Thyroid gland (tissue), 4 donors: Measurements from ENCODE around the gene PCCA. TPM values are rescaled to one million over a fixed set of nuclear protein-coding genes. Genes with fewer than 3 reads are reported as not detected.
"Not testable (repeated sequence)": the region's sequence is repeated elsewhere in the genome, so short reads cannot be mapped to it uniquely, and the experiment has no call there.

Experiments
- DNase-seq, 2 donors: peaks; one replicate each; pipeline ENCODE4 v3.0.0-alpha.2; 2019
- H3K27ac ChIP-seq, 3 donors: fragments of 200-600 bp; sonication (generic); 1 replicate in 2 of 3; 2 replicates in 1 of 3; pipeline ENCODE4 v1.5.1; 2016 to 2019; ENCODE audit warnings: mild to moderate bottlenecking in 1 of 3, moderate library complexity in 1 of 3
- H3K27me3 ChIP-seq: fragments of 200-600 bp; sonication (generic); one replicate; pipeline ENCODE4 v1.5.1; 2019
- H3K36me3 ChIP-seq, 2 donors: fragments of 200-600 bp; sonication (generic); one replicate each; pipeline ENCODE4 v1.5.1; 2016 to 2019
- H3K4me1 ChIP-seq, 2 donors: fragments of 200-600 bp; sonication (generic); one replicate each; pipeline ENCODE4 v1.5.1; 2017 to 2019
- H3K4me3 ChIP-seq, 3 donors: fragments of 200-600 bp; sonication (generic); replicated peaks in 1 of 3; 1 replicate in 2 of 3; 2 replicates in 1 of 3; pipeline ENCODE4 v1.5.1; 2016; ENCODE audit warnings: mild to moderate bottlenecking in 1 of 3
- H3K9me3 ChIP-seq: fragments of 200-600 bp; sonication (generic); one replicate; pipeline ENCODE4 v1.5.1; 2017
- POLR2A ChIP-seq, 2 donors: fragments of 450-650 bp; IDR thresholded peaks; one replicate each; pipeline ENCODE4 v1.6.1; 2017; ENCODE audit warnings: antibody characterized with exemption in 2 of 2, mild to moderate bottlenecking in 2 of 2, moderate library complexity in 1 of 2
- WGBS, 2 donors: methylation state at CpG; one replicate each; pipeline ENCODE4 v1.1.5; 2017; 5-methylcytosine and 5-hydroxymethylcytosine counted together
- intact Hi-C: fragments of 100-400 bp; cut with DNase I; formaldehyde crosslinking; loops from one replicate; pipeline ENCODE4 v1.15.1; 2023
- total RNA-seq, 4 donors: library from RNA; depleted of rRNA; stranded (reverse); fragments of >200 nt; gene quantifications; one replicate each; pipeline ENCODE4 v1.2.3, GENCODE V29; 2016
- TF ChIP-seq, protein P1 (sequence below), 6 experiments: fragments of 200-600 bp in 3 of 6; fragments of 450-650 bp in 3 of 6; sonication (generic) in 3 of 6; IDR thresholded peaks; one replicate each; pipeline ENCODE4 v1.5.1; 2016 to 2019; ENCODE audit warnings: antibody characterized with exemption in 6 of 6, mild to moderate bottlenecking in 2 of 6, inconsistent platforms in 1 of 6, moderate library complexity in 1 of 6

Gene PCCA
- total RNA-seq, 4 donors from 2014 or later, result 54.3 to 95.2 (median 67.7) TPM

DNA sequence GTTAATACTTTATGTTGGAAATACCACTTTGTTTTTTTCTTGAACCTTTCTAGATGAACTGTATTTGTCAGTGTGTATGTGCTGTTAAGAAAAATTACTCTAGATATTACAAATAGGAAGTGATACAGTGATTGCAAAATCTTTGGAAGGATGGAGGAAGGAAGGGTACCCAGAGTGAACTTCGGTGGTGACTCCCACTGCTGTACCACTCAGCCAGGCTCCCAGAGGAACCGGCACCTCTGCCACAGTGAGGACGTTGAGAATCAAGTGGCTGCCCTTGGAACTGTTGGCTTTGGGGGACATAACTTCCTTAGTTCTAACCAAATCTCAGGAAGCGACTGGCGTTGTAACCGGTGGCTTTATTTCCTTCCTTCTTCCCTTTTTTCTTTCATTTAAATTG, 184.7 kb downstream of the PCCA start:
- no peak for TF ChIP-seq POLR2A (IDR thresholded peaks at IDR 0.05)
- TF ChIP-seq, protein P1, sequence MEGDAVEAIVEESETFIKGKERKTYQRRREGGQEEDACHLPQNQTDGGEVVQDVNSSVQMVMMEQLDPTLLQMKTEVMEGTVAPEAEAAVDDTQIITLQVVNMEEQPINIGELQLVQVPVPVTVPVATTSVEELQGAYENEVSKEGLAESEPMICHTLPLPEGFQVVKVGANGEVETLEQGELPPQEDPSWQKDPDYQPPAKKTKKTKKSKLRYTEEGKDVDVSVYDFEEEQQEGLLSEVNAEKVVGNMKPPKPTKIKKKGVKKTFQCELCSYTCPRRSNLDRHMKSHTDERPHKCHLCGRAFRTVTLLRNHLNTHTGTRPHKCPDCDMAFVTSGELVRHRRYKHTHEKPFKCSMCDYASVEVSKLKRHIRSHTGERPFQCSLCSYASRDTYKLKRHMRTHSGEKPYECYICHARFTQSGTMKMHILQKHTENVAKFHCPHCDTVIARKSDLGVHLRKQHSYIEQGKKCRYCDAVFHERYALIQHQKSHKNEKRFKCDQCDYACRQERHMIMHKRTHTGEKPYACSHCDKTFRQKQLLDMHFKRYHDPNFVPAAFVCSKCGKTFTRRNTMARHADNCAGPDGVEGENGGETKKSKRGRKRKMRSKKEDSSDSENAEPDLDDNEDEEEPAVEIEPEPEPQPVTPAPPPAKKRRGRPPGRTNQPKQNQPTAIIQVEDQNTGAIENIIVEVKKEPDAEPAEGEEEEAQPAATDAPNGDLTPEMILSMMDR (IDR thresholded peaks at IDR 0.05), result no peak
- Histone ChIP-seq H3K9me3 (no peaks in the 10 kb centered on the region), H3K27me3 (no peaks in the 10 kb centered on the region), H3K36me3 (no peaks in the 10 kb centered on the region), H3K4me3 (no peak overlapping the region), H3K4me1 (no peaks in the 10 kb centered on the region), H3K27ac (no peak overlapping the region)
- DNase-seq, result no peak
- intact Hi-C loops, result no loop called here
- WGBS, 2 donors, result 75 to 81% methylated on average over 6 of the region's 6 CpGs

DNA sequence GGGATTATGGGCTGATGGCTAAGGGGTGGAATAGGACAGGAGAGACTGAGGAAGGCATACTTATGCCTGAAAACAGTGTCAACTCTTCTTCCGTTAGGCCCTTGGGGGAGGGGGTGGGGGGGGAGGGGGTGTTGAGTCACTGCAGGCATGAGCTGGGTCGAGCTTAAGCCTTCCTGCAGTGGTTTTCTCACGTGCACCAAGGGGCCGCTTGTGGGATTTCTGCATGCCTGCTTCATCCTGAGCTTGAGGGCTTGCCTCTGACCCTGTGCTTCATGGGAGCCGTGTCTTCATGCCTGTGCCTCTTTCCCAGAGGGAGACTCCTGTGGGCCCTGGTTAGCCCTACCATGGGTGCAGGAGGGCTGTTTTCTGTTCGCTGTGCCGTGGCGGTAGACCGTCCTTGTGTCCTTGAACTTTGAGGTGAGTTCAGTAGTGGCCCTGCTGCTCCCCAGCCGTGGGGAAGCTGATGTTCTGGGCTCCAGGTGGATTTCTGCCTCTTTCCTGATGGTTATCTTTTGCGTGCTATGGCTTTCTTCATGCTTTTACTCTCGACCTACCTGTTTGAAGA, 186.1 kb downstream of the PCCA start:
- no peak overlapping the region for H3K27ac ChIP-seq
- no peak overlapping the region for H3K4me3 ChIP-seq
- 92 to 94% methylated on average over 12 of the region's 12 CpGs for WGBS, 2 donors
- intact Hi-C loops, result no loop called here
- TF ChIP-seq, protein P1 (IDR thresholded peaks at IDR 0.05), result no peak
- TF ChIP-seq POLR2A (IDR thresholded peaks at IDR 0.05), result no peak
- no peaks in the 10 kb centered on the region for H3K36me3 ChIP-seq
- no peaks in the 10 kb centered on the region for H3K27me3 ChIP-seq
- no peak for DNase-seq
- H3K9me3 ChIP-seq, result no peaks in the 10 kb centered on the region
- no peaks in the 10 kb centered on the region for H3K4me1 ChIP-seq

DNA sequence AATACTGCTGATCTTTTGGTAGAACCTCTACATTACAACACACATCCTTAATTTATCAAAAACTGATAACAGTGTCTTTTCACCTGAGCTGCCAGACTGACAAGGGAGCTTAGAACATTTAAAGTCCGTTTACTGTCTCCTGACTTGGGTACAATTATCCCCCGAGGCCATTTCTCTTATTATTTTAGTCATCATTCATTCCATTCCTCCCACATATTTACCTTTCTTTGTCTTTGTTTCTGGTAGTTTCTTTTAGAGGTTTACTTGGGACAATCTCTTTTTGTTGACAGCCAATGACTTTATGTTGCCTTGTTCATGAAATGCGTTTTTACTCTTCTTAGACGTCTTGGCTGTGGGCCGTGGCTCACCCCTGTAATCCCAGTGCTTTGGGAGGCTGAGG, 186.9 kb downstream of the PCCA start:
- no peak for DNase-seq
- H3K27ac ChIP-seq, result no peak overlapping the region
- WGBS, 2 donors, result 95 to 98% methylated on average over 5 of the region's 5 CpGs
- H3K4me1 ChIP-seq, result no peaks in the 10 kb centered on the region
- no peaks in the 10 kb centered on the region for H3K27me3 ChIP-seq
- intact Hi-C loops, result no loop called here
- H3K36me3 ChIP-seq, result no peaks in the 10 kb centered on the region
- no peak overlapping the region for H3K4me3 ChIP-seq
- TF ChIP-seq, protein P1 (IDR thresholded peaks at IDR 0.05), result no peak
- TF ChIP-seq POLR2A (IDR thresholded peaks at IDR 0.05), result no peak
- H3K9me3 ChIP-seq, result no peaks in the 10 kb centered on the region

DNA sequence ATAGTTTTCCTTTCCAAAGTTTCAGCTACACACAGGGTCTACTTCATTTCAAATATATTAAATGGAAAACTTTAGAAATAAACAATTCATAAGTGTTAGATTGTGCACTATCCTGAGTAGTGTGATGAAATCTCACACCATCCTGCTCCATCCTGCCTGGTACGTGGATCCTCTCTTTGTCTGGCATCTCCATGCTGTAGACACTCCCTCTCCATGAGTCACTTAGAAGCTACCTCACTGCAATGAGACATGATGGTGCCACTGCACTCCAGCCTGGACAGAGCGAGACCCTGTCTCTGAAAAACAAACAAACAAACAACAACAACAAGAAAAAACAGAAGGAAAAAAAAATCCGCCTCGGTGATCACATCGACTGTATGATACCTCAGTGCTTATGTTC, 191.8 kb downstream of the PCCA start:
- intact Hi-C loops, result no loop called here
- no peaks in the 10 kb centered on the region for H3K4me1 ChIP-seq
- no peak for DNase-seq
- H3K9me3 ChIP-seq, result no peaks in the 10 kb centered on the region
- 96 to 97% methylated on average over 5 of the region's 5 CpGs for WGBS, 2 donors
- H3K36me3 ChIP-seq, result no peaks in the 10 kb centered on the region
- no peak for TF ChIP-seq POLR2A (IDR thresholded peaks at IDR 0.05)
- TF ChIP-seq, protein P1 (IDR thresholded peaks at IDR 0.05), result no peak
- no peaks in the 10 kb centered on the region for H3K27me3 ChIP-seq
- no peak overlapping the region for H3K27ac ChIP-seq
- H3K4me3 ChIP-seq, result no peak overlapping the region

DNA sequence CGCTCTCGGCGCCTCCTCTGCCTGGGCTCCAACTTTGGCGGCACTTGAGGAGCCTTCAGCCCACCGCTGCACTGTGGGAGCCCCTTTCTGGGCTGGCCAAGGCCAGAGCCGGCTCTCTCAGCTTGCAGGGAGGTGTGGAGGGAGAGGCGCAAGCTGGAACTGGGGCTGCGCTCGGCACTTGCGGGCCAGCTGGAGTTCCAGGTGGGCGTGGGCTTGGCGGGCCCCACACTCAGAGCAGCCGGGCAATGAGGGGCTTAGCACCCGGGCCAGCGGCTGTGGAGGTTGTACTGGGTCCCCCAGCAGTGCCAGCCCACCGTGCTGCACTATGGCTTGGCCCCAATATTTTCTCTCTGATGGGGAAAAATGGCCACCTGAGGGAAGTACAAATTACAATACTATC, 193.4 kb downstream of the PCCA start:
- DNase-seq, intact Hi-C loops, H3K9me3 ChIP-seq, H3K4me3 ChIP-seq, H3K27me3 ChIP-seq, H3K4me1 ChIP-seq, H3K27ac ChIP-seq, H3K36me3 ChIP-seq: not testable (repeated sequence)
- WGBS, 2 donors, result 95% methylated on average over 9 to 16 of the region's 16 CpGs
